Ovary (tissue), 3 donors: ENCODE results near the gene MTUS2.

Experiments
- CTCF ChIP-seq, 3 donors: fragments of 450-650 bp in 2 of 3; fragments of 200-600 bp in 1 of 3; IDR thresholded peaks; one replicate each; pipeline versions ENCODE4 v1.5.1 to v1.8.0; 2016 to 2022; ENCODE audit warnings: antibody characterized with exemption in 3 of 3, mild to moderate bottlenecking in 1 of 3
- EP300 ChIP-seq: sonication (generic); formaldehyde crosslinking; IDR thresholded peaks from one replicate; pipeline ENCODE4 v1.6.1; 2017; ENCODE audit warnings: antibody characterized with exemption
- donor health status: DM: no; HTN: no; CAD: no.

DNA sequence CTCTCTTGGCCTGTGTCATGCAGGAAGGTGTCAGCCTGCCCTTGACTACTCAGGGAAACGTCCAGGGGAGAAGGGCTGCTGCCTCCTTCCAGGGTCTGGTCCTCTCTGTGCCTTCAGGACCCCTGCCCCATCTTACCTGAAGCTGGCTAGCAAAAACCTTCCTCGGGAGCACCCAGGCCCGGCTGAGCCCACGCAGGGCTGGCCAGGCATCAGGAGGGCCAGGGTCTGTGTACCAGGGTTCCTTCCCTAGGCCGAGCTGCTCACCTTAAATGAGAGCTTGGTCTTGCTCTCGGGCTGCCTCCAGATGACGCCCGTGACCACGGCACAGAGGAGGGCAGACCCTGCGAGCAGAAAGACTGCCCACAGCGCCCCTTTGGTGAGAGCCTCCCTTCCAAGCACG, 696.7 kb downstream of the MTUS2 start:
- TF ChIP-seq CTCF (IDR thresholded peaks at IDR 0.05) (no peak), EP300 (no peak)
